K562 treated with DMSO at 1 percent for 24 hours (cell line): ENCODE results near the gene ACTL10. TPM values are rescaled to one million over a fixed set of nuclear protein-coding genes. Genes with fewer than 3 reads are reported as not detected.

Experiments used
- total RNA-seq: library from RNA; unstranded; fragments of 300-600 nt; gene quantifications from 2 replicates; pipeline ENCODE4 v1.2.3, GENCODE V29; 2022; ENCODE audit warnings: low read depth; ENCODE audit not compliant: insufficient read depth

ACTL10 gene
- total RNA-seq, result 0.17 and 0.52 TPM in 2 replicates

DNA sequence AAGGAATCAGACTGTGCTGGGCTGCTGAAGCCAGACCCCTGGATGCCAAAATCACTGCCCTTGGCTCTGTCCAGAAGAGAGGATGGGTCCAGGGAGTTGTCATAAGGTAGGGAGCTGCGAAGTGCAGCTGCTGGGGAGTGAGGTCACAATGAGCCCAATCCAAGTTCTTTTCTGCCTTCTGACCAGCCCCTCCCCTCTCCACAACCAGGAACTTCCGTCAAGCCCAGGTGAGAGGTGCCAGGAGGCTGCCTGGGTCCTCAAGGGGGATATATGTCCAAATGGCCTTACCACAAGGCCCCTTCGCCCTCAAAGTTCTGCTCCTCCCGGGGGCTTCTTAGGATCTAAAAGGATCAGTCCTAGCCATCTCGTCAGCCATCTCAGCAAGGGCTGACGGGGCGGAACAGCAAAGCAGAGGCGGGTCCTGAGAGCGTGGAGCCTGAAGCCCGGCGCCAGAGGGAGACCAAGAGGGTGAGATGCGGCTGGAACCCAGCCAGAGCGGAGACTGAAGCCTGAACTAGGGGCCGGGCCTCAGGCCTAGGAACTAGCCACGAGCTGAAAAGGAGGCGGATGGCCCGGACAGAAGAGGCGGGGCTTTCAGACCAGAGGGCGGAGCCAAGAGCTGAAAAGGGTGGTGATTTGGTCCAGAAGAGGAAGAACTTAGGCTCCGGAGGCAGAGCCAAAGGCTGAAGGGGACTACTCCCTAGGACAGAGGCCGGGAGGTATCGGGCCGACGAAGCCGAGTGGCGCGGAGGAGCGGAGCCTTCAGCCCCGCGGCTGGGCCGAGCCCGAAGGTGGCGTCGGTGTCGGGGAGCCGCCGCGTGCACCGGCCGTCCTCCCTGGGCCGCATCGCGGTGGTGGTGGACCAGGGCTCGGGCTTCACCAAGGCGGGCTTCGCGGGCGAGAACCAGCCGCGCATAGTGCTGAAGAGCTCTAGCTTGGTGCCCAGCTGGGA lies at the start of gene ACTL10:
ACTL10 (plus strand) TSS at position 651 of the 952 bp plus-strand sequence. CDS start 555 bp downstream, outside the sequence.

DNA sequence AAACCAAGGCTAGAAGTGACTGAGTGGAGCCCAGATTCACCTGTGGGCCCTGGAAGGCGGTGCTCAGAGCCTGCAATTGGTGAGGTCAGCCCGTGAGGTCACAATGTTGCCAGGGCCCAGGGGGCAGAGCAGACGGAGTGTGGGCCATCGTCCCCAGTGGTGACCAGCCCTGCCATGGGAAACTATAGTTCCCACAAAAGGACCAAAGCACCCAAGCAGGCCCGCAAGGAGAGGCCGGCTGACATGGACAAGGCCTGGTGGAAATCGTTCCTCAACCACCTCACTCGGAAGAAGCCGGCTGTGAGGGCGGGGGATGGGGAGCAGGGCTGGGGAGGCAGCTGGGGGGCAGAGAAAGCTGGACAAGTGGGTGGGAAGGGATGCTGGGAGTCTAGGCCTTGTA lies 4.6 kb upstream of the ACTL10 start, which contains the start of gene C20orf144:
C20orf144 (plus strand) TSS at position 156 of the 400 bp plus-strand sequence; CDS start at position 175, 19 bp downstream.

GRCh38 chr20:33674294-33675135 lies 7.8 kb downstream of the ACTL10 start, which contains the start of gene NECAB3:
Gene NECAB3, minus strand, starts transcription at chr20:33674428. Its CDS starts 76 bp downstream, at chr20:33674352.

GRCh38 chr20:33686100-33686983 lies 19.6 kb downstream of the ACTL10 start, which contains the start of gene E2F1:
Gene E2F1, minus strand, starts transcription at chr20:33686385. Its CDS starts 121 bp downstream, at chr20:33686264.

Other genes starting within 250 kb of the ACTL10 start
- 25.5 and 25.9 TPM in 2 replicates for gene SNTA1, start 223.2 kb upstream of the ACTL10 start, total RNA-seq
- gene CBFA2T2, start 176.8 kb upstream of the ACTL10 start, total RNA-seq, result 19.8 and 28.5 TPM in 2 replicates
- 0.19 and 0.85 TPM in 2 replicates for gene C20orf144, start 4.6 kb upstream of the ACTL10 start, total RNA-seq
- gene NECAB3, start 7.5 kb downstream of the ACTL10 start, total RNA-seq, result 54.5 and 58.2 TPM in 2 replicates
- gene E2F1, start 19.4 kb downstream of the ACTL10 start, total RNA-seq, result 47.6 and 55.5 TPM in 2 replicates
- 10.8 and 14.3 TPM in 2 replicates for gene PXMP4, start 53.4 kb downstream of the ACTL10 start, total RNA-seq
- 2.1 and 2.6 TPM in 2 replicates for gene ZNF341, start 65.1 kb downstream of the ACTL10 start, total RNA-seq
- gene CHMP4B, start 144.4 kb downstream of the ACTL10 start, total RNA-seq, result 83.7 and 94.1 TPM in 2 replicates